SK-N-MC (cell line): ENCODE results near the gene MAP3K5.

Experiments
- DNase-seq: peaks from one replicate; pipeline ENCODE4 v3.0.0-alpha.2; 2011; ENCODE audit warnings: low read depth, low spot score
- H3K27ac ChIP-seq: fragments of 200-600 bp; sonication (generic); 2 replicates; pipeline ENCODE4 v1.5.1; 2016; ENCODE audit warnings: mixed run types
- H3K36me3 ChIP-seq: fragments of 200-600 bp; sonication (generic); 2 replicates; pipeline ENCODE4 v1.6.1; 2017; ENCODE audit warnings: antibody characterized with exemption, low read length, mixed read lengths; ENCODE audit not compliant: insufficient read depth
- H3K4me3 ChIP-seq: fragments of 200-600 bp; sonication (generic); 2 replicates; pipeline ENCODE4 v1.5.1; 2016
- H3K9ac ChIP-seq: fragments of 200-600 bp; sonication (generic); 2 replicates; pipeline ENCODE4 v1.8.0; 2017; ENCODE audit warnings: mixed run types, mixed read lengths; ENCODE audit not compliant: insufficient read length
- H3K9me3 ChIP-seq: fragments of 200-600 bp; sonication (generic); 2 replicates; pipeline ENCODE4 v1.6.1; 2017; ENCODE audit warnings: low read depth, mild to moderate bottlenecking, antibody characterized with exemption, low read length, moderate library complexity, mixed read lengths
- EZH2 ChIP-seq: fragments of 200-600 bp; sonication (generic); IDR thresholded peaks from one replicate; pipeline ENCODE4 v1.6.1; 2017; ENCODE audit warnings: antibody characterized with exemption
- FOXP2 ChIP-seq: optimal IDR thresholded peaks from 2 replicates; pipeline ENCODE3; 2011; ENCODE audit warnings: mild to moderate bottlenecking, moderate library complexity; ENCODE audit not compliant: insufficient read depth; ENCODE audit errors: extremely low read length, control extremely low read depth
- POLR2AphosphoS5 ChIP-seq: IDR thresholded peaks from 2 replicates; pipeline ENCODE4 v1.6.1; 2012; ENCODE audit warnings: mild to moderate bottlenecking, low read depth, low read length, borderline replicate concordance

Gene MAP3K5

DNA sequence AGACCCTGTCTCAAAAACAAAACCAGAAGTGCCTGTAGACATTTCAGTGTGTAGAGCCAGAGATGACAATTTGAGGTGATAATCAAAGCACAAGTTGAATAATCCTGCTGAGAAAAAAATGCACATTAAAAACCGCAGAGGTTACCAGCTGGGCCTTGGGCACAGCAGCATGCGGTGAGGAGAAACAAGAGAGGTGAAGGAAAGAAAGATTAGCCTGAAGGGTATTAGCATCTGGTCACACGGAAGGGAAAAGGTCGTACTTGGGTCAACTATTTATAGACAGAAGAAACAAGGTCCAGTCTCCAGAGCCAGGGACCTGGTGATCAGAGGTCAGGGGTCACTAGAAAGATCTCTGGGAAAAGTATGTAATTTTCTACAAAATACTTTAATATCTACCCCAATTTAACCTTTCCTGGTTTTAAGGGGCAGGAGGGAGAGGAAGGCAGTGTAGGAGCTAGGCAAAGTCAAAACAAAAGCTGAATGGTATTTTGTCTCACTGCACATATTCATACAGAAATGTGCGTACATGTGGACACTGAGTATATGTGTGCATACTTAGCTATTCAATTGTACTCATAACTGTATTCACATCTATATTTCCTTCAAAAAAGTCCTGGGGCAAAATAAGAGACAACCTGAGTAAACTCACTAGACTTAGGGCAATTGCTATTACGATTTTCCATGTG, 252.2 kb downstream of the MAP3K5 start:
- H3K9me3 ChIP-seq: no peaks in the 10 kb centered on the region
- H3K9ac ChIP-seq: no peak overlapping the region
- TF ChIP-seq EZH2: no peak
- no peak for TF ChIP-seq POLR2AphosphoS5
- no peak for TF ChIP-seq FOXP2
- H3K36me3 ChIP-seq: no peaks in the 10 kb centered on the region
- DNase-seq: no peak
- H3K27ac ChIP-seq: no peak overlapping the region
- no peak overlapping the region for H3K4me3 ChIP-seq

DNA sequence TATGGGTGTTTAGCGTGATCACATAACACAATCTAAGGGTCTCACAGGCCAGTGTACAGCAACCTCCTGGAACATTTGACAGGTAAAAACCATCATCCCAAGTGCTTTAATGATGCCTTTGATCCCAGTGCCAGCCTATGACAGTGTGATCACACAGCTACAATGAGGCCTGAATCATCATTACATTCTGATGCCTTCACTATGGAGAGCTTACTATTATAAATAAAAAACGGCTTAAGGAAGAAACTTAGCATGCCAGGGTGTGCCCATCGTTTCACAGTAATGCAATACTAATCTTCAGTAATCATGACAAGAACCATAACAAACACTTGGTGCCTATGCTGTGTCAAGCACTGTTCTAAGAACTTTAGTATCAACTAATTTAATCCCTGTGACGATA, 253.4 kb downstream of the MAP3K5 start:
- TF ChIP-seq EZH2 (no peak), POLR2AphosphoS5 (no peak), FOXP2 (no peak)
- Histone ChIP-seq H3K36me3 (no peaks in the 10 kb centered on the region), H3K4me3 (no peak overlapping the region), H3K9ac (no peak overlapping the region), H3K9me3 (no peaks in the 10 kb centered on the region), H3K27ac (no peak overlapping the region)
- DNase-seq: no peak

DNA sequence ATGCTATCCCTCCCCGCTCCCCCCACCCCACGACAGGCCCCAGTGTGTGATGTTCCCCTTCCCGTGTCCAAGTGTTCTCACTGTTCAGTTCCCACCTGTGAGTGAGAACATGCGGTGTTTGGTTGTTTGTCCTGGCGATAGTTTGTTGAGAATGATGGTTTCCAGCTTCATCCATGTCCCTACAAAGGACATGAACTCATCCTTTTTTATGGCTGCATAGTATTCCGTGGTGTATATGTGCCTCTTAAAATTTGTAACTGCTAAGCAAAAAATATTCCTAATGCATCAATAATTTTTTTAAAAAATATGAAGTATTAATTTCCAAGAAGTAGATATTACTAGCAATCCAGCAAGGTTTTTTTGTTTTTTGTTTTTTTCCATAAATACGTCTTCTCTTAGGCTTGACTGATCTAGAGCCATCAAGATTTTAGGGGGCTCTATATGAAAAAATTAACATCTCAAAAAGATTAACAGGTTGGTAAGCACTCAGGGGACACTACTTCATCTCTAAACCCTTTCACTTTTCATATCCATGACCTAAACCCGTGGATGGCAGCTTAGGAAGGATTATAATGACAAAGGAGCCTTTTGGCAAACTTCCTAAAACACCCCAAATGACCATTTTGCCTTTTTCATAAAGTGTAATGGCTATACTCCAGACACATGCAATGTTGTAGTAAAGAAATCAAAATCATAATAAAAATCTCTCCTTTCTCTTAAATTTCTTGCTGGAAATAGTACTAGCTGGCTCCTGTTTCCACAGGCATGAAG, 256.2 kb downstream of the MAP3K5 start:
- Histone ChIP-seq H3K36me3 (no peaks in the 10 kb centered on the region), H3K27ac (no peak overlapping the region), H3K4me3 (no peak overlapping the region), H3K9ac (no peak overlapping the region), H3K9me3 (no peaks in the 10 kb centered on the region)
- TF ChIP-seq EZH2 (no peak), POLR2AphosphoS5 (no peak), FOXP2 (no peak)
- no peak for DNase-seq

DNA sequence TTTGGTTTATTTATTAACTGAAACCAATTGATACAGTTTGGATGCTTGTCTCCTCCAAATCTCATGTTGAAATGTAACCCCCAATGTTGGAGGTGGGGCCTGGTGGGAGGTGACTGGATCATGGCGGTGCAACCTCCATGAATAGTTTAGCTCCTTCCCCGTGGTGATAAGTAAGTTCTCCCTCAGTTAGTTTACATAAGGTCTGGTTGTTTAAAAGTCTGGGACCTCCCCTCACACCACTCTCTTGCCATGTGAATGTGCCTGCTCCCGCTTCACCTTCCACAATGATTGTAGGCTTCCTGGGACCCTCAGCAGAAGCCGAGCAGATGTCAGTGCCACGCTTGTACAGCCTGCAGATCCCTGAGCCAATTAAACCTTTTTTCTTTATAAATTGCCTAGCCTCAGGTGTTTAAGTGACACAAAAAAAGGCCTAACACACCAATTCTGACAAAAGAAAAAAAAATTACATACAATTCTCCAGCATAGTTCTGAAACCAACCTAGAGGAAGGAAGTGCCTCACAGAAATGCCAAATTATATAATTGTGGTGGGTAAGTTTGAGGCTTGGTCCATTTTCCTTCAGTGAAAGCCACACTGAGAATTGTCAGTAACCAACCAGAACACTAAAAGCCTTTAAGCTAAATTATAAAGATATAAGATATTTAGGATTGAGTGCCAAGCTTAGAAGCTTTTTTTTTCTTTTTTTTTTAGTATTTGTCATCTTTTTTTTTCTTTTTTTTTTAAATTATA, 257.1 kb downstream of the MAP3K5 start:
- H3K9ac ChIP-seq: no peak overlapping the region
- H3K4me3 ChIP-seq: no peak overlapping the region
- no peaks in the 10 kb centered on the region for H3K9me3 ChIP-seq
- H3K36me3 ChIP-seq: no peaks in the 10 kb centered on the region
- DNase-seq: no peak
- H3K27ac ChIP-seq: no peak overlapping the region
- TF ChIP-seq FOXP2 (no peak), EZH2 (no peak), POLR2AphosphoS5 (no peak)

DNA sequence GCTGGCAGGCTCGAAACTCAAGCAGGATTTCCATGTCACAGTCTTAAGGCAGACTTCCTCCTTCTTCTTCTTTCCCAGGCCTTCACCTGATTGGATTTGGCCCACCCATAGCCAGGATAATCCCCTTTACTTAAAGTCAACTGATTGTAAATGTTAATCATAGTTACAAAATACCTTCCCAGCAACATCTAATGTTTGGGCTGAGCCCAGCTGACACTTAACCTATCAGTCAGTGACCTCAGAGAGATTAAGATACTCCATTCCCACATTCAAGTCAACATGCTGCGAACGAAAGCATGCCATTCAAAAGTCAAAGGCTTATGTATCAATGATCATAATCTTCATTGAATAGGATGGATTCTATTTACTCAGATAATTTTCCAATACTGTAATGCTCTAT, 258.0 kb downstream of the MAP3K5 start:
- Histone ChIP-seq H3K36me3 (no peaks in the 10 kb centered on the region), H3K9ac (no peak overlapping the region), H3K4me3 (no peak overlapping the region), H3K27ac (no peak overlapping the region), H3K9me3 (no peaks in the 10 kb centered on the region)
- DNase-seq: no peak
- TF ChIP-seq POLR2AphosphoS5 (no peak), FOXP2 (no peak), EZH2 (no peak)

DNA sequence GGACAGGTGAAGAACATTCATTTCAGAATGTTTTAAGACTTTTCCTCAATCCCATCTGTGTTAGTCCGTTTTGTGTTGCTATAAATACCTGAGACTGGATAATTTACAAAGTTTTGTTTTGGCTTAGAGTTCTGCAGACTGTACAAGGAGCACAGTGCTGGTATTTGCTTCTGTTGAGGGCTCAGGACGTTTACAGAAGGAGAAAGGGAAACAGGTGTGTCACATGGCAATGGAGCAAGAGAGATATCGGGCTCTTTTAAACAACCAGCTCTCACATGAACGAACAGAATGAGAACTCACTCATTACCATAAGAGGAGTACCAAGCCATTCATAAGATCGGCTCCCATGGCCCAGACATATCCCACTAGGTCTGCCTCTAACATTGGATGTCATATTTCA, 258.8 kb downstream of the MAP3K5 start:
- Histone ChIP-seq H3K4me3 (no peak overlapping the region), H3K36me3 (no peaks in the 10 kb centered on the region), H3K27ac (no peak overlapping the region), H3K9me3 (no peaks in the 10 kb centered on the region), H3K9ac (no peak overlapping the region)
- no peak for TF ChIP-seq EZH2
- TF ChIP-seq POLR2AphosphoS5: no peak
- TF ChIP-seq FOXP2: no peak
- DNase-seq: no peak

DNA sequence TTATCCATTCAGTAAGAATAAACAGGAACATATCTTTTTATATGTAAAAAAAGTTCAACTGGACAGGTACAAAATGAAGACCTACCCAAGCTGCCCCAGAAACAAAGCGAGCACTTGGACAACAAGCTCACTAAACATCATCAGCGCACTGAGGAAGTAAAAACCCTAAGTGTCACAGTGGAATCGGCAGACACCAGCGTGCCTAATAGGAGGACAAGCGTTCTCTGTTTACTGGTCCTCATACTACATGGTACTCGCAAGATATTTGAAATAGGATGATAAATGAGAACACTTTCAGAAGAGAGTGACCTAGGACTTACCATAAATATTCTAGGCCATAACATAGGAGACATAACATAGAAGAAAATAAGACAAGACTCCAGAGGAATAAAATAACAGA, 260.2 kb downstream of the MAP3K5 start:
- Histone ChIP-seq H3K9ac (no peak overlapping the region), H3K27ac (no peak overlapping the region), H3K36me3 (no peaks in the 10 kb centered on the region), H3K4me3 (no peak overlapping the region), H3K9me3 (no peaks in the 10 kb centered on the region)
- TF ChIP-seq EZH2 (no peak), FOXP2 (no peak), POLR2AphosphoS5 (no peak)
- DNase-seq: no peak

DNA sequence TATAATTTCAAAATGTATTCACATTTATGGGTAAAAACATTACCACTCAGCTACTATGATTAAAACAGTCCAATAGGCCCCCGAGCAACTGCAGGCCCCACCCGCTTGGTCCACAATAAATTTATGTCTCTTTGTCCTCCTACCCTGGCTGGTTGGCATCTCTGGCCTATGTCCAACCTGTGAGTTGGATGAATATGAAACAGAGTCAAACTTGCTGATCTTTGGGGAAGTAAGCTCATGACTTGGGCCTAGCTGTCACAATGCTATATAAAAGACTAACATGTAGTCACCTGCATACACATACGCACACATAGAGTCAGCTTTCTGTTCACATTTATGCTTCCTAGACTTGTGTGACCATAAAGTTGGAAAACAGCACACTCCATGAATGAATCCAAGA, 262.6 kb downstream of the MAP3K5 start:
- no peak for DNase-seq
- Histone ChIP-seq H3K9ac (no peak overlapping the region), H3K4me3 (no peak overlapping the region), H3K27ac (no peak overlapping the region), H3K36me3 (no peaks in the 10 kb centered on the region), H3K9me3 (no peaks in the 10 kb centered on the region)
- no peak for TF ChIP-seq EZH2
- TF ChIP-seq FOXP2: no peak
- TF ChIP-seq POLR2AphosphoS5: no peak
